Activated CD8-positive, alpha-beta memory T cell treated with anti-CD3 and anti-CD28 coated beads, Interleukin-2, amount 50 U/mL, for 4 hours (primary cell): Measurements from ENCODE around the gene KCNC2.

Source experiments
- DNase-seq: peaks from one replicate; pipeline ENCODE4 v3.0.0-alpha.2; 2020

The KCNC2 gene

DNA sequence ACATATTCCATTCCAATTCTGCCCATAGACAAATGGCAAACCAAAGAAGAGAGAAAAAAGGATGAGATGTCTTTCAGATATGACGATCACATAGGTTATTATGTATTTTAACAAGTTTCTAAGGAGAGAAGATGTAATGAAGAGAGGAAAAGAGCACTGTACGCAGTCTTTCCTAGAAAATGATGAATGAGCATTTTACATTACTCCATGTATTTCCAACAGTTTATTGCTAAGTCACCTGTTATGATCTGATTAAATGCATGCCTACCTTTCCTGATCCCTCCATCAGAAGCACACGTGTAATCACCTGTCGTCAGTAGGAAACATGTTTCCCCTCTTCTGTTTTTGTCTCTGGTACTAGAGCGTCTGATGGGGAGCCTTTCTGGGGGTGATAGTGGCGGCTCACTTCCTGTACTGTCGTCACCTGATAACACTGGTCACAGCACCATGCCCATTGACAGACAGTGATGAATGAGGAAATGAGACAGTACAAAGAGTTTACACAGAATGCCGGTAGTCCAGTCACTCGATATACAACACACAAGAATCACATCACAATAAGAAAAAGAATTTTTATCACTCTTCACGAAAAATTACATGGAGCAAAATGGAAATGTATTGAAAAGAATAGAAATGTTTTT, 161.6 kb downstream of the KCNC2 start:
- no peak for DNase-seq

DNA sequence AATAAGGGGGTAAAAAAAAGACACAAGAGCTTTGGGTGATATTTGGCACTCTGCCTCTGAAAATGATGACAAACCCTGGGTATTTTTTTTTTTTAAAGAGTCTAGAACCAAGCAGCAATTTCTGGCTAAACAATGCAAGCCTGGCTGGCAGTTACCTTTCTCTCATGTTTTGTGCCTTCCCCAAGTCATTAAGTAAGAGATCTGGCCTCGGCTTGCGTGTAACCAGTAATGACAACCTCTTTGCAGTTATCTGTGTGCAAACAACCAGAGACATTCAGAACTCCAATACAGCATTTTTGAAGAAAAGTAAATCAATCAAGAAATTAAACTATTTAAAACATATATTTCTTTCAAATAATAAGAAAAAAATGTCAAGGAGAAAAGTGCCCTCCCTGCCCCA, 167.5 kb downstream of the KCNC2 start:
- DNase-seq, result no peak

DNA sequence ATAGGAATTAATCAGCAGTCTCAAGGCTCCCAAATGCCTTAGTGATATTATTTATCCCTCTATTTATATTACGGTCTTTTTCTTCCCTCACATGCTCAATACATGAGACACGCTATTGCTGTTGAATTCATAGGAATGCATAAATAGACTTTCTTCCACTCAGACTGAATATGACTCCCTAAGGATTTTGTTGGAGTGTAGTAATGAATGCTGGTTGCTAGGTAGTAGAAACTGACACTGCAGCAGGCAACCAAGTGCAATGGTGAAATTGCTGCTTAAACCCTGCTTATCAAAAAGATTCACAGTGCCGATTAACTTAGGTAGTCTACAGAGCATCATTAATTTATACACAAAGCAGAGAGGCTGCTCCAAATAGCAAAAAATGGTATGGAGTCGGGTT, 168.2 kb downstream of the KCNC2 start:
- DNase-seq, result no peak

DNA sequence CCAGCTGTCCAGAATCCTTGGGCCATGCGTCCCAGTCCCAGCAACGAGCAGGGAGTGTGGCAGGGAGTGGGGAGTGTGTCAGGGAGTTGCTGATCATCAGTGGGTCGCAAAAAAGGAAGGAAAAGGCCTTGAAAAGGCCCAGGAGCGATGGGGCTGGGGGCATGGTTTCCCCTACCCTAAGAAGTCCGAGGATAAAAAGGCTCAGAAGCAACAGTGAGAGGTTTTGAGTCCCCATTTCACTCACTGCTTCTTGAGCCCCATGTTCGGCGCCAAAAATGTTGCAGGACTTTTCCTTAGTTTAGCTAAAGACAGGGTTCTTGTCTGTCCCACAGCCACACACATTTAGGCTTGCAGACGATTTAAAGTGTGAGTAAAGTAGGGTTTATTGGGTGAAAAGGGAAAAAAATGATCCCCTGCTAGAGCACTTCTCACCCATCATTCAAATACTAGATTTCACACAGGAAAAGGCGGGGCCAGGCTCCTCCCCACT, 189.5 kb downstream of the KCNC2 start:
- DNase-seq, result no peak

DNA sequence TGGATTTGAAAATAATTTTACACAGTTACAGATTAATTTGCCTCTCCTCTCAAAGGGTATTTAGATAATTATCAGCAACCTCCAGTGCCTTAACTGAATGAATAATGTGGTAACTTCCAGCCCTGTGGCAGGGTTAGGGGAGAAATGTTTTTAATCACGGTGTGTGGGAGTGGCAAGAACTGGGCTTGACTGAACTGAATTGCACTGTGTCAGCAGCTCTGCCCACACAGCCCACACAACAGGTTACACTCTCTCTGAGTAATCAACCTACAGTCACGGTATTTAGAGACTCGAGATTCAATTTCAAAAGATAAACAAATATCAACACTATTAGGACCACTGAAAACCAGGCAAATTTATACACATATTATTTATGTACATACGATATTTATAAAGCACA, 198.5 kb downstream of the KCNC2 start:
- no peak for DNase-seq

DNA sequence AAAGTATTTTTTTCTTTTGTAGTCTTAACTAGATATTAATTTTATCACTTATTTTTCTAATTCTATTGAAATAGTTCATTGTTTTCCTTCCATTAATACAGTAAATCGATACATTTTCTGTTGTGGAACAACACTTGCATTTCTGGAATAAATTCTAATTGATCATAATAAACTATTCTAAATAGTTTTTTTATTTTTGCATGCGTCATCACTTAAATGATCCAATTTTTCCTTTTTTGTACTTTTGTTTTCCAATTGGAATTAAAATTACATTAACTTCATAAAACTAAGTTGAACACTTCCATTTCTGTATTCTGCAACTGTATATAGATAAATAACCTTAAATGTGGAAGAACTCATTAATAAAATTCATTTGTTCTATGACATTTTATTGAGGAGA, 202.5 kb downstream of the KCNC2 start:
- DNase-seq, result no peak

DNA sequence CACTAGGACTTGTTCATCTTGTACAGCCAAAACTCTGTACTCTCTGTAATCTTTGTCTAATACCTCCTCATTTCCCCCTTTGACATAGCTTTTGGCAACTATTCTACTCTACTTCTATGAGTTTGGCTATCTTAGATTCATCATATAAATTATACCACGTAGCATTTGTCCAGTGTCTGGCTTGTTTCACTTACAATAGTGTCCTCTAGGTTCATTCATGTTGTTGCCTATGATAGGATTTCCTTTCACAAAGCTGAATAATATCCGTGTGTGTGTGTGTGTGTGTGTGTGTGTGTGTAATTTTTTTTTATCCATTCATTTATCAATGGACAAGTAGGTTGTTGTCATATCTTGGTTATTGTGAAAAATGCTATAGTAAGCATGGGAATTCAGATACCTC, 209.5 kb downstream of the KCNC2 start:
- no peak for DNase-seq

DNA sequence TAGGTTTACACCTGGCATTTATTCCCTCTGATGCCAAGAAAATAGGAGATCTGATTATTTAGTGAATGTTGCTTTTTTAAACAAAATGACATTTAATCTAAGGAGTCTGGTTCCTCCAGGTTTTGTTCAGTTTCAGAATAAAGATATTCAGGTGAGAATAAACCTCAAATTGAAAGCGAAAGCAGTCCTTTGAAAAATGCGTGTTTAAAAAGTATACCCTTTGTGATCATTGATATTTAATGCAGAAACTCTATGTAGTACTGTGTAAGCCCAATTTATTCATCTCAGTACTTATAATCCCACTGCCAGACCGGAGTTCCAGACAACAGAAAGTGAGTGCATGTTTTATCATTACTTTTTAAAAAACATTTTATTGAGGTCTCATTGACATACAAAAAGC, 210.2 kb downstream of the KCNC2 start:
- no peak for DNase-seq
